Endothelial cell of umbilical vein (primary cell): ENCODE data around the gene MYO16. TPM values are rescaled to one million over a fixed set of nuclear protein-coding genes. Genes with fewer than 3 reads are reported as not detected.

Experiments
- BruUV-seq: library from RNA; stranded (reverse); fragments of 400-500 nt; replicated peaks from 2 replicates; lab custom pipeline; 2021; lab: Mats Ljungman, UMichigan
- CTCF ChIA-PET: fragments of 300-600, 350-600 bp; sonication (Branson Sonifier 250); formaldehyde crosslinking; loops from one replicate; lab custom pipeline; 2021; ENCODE audit warnings: antibody characterized with exemption, inconsistent platforms; lab: Charles Lee
- POLR2A ChIA-PET: fragments of 300-600, 350-600 bp; sonication (Branson Sonifier 250); formaldehyde crosslinking; loops from one replicate; lab custom pipeline; 2021; ENCODE audit warnings: antibody characterized with exemption, inconsistent platforms; lab: Charles Lee
- DNase-seq: peaks from one replicate; pipeline ENCODE4 v3.0.0-alpha.2; 2011; ENCODE audit warnings: low read depth, low spot score
- FAIRE-seq: peaks from 2 replicates; lab custom pipeline; 2011; peaks lifted over from hg19 to GRCh38; lab: Jason Lieb, UNC
- H2AFZ ChIP-seq: 2 replicates; pipeline ENCODE4 v1.6.0; 2012; ENCODE audit warnings: low read depth, low read length, control low read depth, inconsistent platforms
- H3K27ac ChIP-seq: 2 replicates; pipeline ENCODE4 v1.5.1; 2011; ENCODE audit warnings: low read depth, mild to moderate bottlenecking, control low read depth, low read length, moderate library complexity; ENCODE audit not compliant: insufficient read depth
- H3K27me3 ChIP-seq, 2 experiments: 2 replicates each; pipeline versions ENCODE4 v1.6.0 to v1.6.1; 2011; ENCODE audit warnings: low read length in 2 of 2, mixed read lengths in 1 of 2; ENCODE audit not compliant: control insufficient read depth in 2 of 2, insufficient read depth in 2 of 2
- H3K36me3 ChIP-seq, 2 experiments: 2 replicates in 1 of 2; 3 replicates in 1 of 2; pipeline ENCODE4 v1.5.1; 2011; ENCODE audit warnings: low read length in 2 of 2, mild to moderate bottlenecking in 1 of 2, moderate library complexity in 1 of 2; ENCODE audit not compliant: control insufficient read depth in 2 of 2, insufficient read depth in 2 of 2; ENCODE audit errors: extremely low read depth in 1 of 2
- H3K4me1 ChIP-seq: 3 replicates; pipeline ENCODE4 v1.5.1; 2011; ENCODE audit warnings: mild to moderate bottlenecking, low read length; ENCODE audit not compliant: control insufficient read depth, insufficient read depth; ENCODE audit errors: extremely low read depth
- H3K4me2 ChIP-seq: 2 replicates; pipeline ENCODE4 v1.6.1; 2011; ENCODE audit warnings: low read length, control low read depth, mixed read lengths; ENCODE audit not compliant: insufficient read depth
- H3K4me3 ChIP-seq, 3 experiments: fragments of 200-600 bp in 1 of 3; sonication (generic), shearing (Covaris generic) in 1 of 3; replicated peaks in 1 of 3; 2 replicates each; pipeline ENCODE4 v1.5.1; 2011 to 2016; ENCODE audit warnings: control low read depth in 3 of 3, low read length in 3 of 3, mild to moderate bottlenecking in 2 of 3, inconsistent platforms in 1 of 3, low read depth in 1 of 3, moderate library complexity in 1 of 3; ENCODE audit not compliant: insufficient read depth in 1 of 3
- H3K79me2 ChIP-seq: 2 replicates; pipeline ENCODE4 v1.6.0; 2012; ENCODE audit warnings: low read length, inconsistent platforms; ENCODE audit not compliant: control insufficient read depth, insufficient read depth
- H3K9ac ChIP-seq: replicated peaks from 2 replicates; pipeline ENCODE3; 2011; ENCODE audit warnings: low read length, control low read depth; ENCODE audit not compliant: insufficient read depth; ENCODE audit errors: extremely low read depth
- H3K9me1 ChIP-seq: replicated peaks from 3 replicates; pipeline ENCODE4 v1.6.0; 2011; ENCODE audit warnings: mild to moderate bottlenecking, low read length; ENCODE audit not compliant: control insufficient read depth, insufficient read depth; ENCODE audit errors: extremely low read depth
- H3K9me3 ChIP-seq: replicated peaks from 2 replicates; pipeline ENCODE4 v1.5.1; 2012; ENCODE audit warnings: low read length, inconsistent platforms; ENCODE audit not compliant: control insufficient read depth, insufficient read depth
- H4K20me1 ChIP-seq: replicated peaks from 2 replicates; pipeline ENCODE3; 2011; ENCODE audit warnings: mild to moderate bottlenecking, low read length; ENCODE audit not compliant: control insufficient read depth, insufficient read depth; ENCODE audit errors: extremely low read depth
- CTCF ChIP-seq, 2 donors: IDR thresholded peaks; 1 replicate in 1 of 2; 2 replicates in 1 of 2; pipeline ENCODE4 v1.5.1; 2011; ENCODE audit warnings: low read length in 2 of 2, mild to moderate bottlenecking in 2 of 2, moderate library complexity in 2 of 2, control low read depth in 1 of 2, inconsistent platforms in 1 of 2, low read depth in 1 of 2; ENCODE audit not compliant: insufficient read depth in 1 of 2; ENCODE audit errors: extremely low read depth in 1 of 2
- EZH2 ChIP-seq: IDR thresholded peaks from 2 replicates; pipeline ENCODE4 v1.6.1; 2012; ENCODE audit warnings: borderline replicate concordance, low read depth, mild to moderate bottlenecking, moderate library complexity, low read length, inconsistent platforms; ENCODE audit not compliant: severe bottlenecking
- FOS ChIP-seq: IDR thresholded peaks from 2 replicates; pipeline ENCODE4 v1.6.1; 2011; ENCODE audit warnings: mild to moderate bottlenecking, low read length, moderate library complexity, borderline replicate concordance; ENCODE audit not compliant: insufficient read depth
- GATA2 ChIP-seq: IDR thresholded peaks from 2 replicates; pipeline ENCODE4 v1.7.0; 2011; ENCODE audit warnings: low read depth, mild to moderate bottlenecking, moderate library complexity, mixed read lengths, low read length; ENCODE audit not compliant: insufficient read length, insufficient read depth
- JUN ChIP-seq: IDR thresholded peaks from 2 replicates; pipeline ENCODE4 v1.6.1; 2011; ENCODE audit warnings: borderline replicate concordance, low read depth; ENCODE audit not compliant: insufficient read length, insufficient read depth
- MAX ChIP-seq: IDR thresholded peaks from 2 replicates; pipeline ENCODE4 v1.6.1; 2011; ENCODE audit not compliant: insufficient read depth, insufficient read length
- MYC ChIP-seq: IDR thresholded peaks from one replicate; pipeline ENCODE4 v1.6.1; 2011; ENCODE audit warnings: mild to moderate bottlenecking, low read depth, low read length
- POLR2A ChIP-seq: IDR thresholded peaks from 2 replicates; pipeline ENCODE4 v1.6.1; 2012; ENCODE audit warnings: low read depth, mild to moderate bottlenecking, control low read depth, low read length
- POLR2AphosphoS5 ChIP-seq: IDR thresholded peaks from 2 replicates; pipeline ENCODE4 v1.6.1; 2012; ENCODE audit warnings: low read depth, mild to moderate bottlenecking, control low read depth, low read length, moderate library complexity; ENCODE audit not compliant: insufficient read depth
- dilution Hi-C: fragments of 300-500 bp; cut with MboI; formaldehyde crosslinking; loops from one replicate; pipeline ENCODE4 v1.15.0; 2019; ENCODE audit warnings: low sequenced_read_pairs; ENCODE audit not compliant: extremely low pct_ligation_motif_present
- intact Hi-C: fragments of 100-400 bp; cut with micrococcal nuclease; formaldehyde crosslinking; loops from one replicate; pipeline ENCODE4 v1.10.0; 2022
- polyA plus RNA-seq, 4 experiments: library from polyadenylated mRNA; depleted of rRNA in 3 of 4; stranded (reverse) in 3 of 4; unstranded in 1 of 4; fragments of >200 nt; gene quantifications; 2 replicates each; pipeline versions ENCODE4 v1.2.1 to v1.2.3, GENCODE V29; 2011 to 2012; ENCODE audit warnings: missing spikeins in 1 of 4
- total RNA-seq: library from RNA; stranded (reverse); gene quantifications from 2 replicates; pipeline ENCODE4 v1.2.3, GENCODE V29; 2021

The MYO16 gene
- total and polyA plus RNA-seq, 2 donors (not counting 3 experiments of a cell fraction or from before 2014, with no cell fraction given) = 0.03 to 0.04 TPM

GRCh38 chr13:109024611-109025010, 395.2 kb downstream of the MYO16 start:
- dilution Hi-C loops (no loop called here), intact Hi-C loops (no loop called here)
- Histone ChIP-seq H3K9me1 (no peaks in the 10 kb centered on the region), H3K4me2 (no peak overlapping the region), H3K27me3 (no peaks in the 10 kb centered on the region), H3K9ac (no peak overlapping the region), H3K79me2 (no peaks in the 10 kb centered on the region), H2AFZ (no peak overlapping the region), H3K4me3 (no peak overlapping the region), H3K36me3 (no peaks in the 10 kb centered on the region), H3K4me1 (no peaks in the 10 kb centered on the region), H3K9me3 (no peaks in the 10 kb centered on the region), H3K27ac (no peak overlapping the region), H4K20me1 (no peaks in the 10 kb centered on the region)
- FAIRE-seq (no peak), DNase-seq (no peak)
- no TSS peak for BruUV-seq
- CTCF ChIA-PET = no interaction called here
- POLR2A ChIA-PET = no interaction called here
- TF ChIP-seq JUN = no peak
- TF ChIP-seq MYC = no peak
- TF ChIP-seq POLR2A = no peak
- TF ChIP-seq POLR2AphosphoS5 = no peak
- TF ChIP-seq EZH2 = no peak
- no peak for TF ChIP-seq MAX
- TF ChIP-seq FOS = no peak
- no peak for TF ChIP-seq GATA2
- TF ChIP-seq CTCF (IDR thresholded peaks at IDR 0.05; ENCODE audit: extremely low read depth in 1 of 2, insufficient read depth in 1 of 2, low read depth in 1 of 2, low read length in 2 of 2) = no peak
